Right kidney (tissue), 1 donor: ENCODE results near the gene MFAP5.
"Not testable (repeated sequence)": the region's sequence is repeated elsewhere in the genome, so short reads cannot be mapped to it uniquely, and the experiment has no call there.

Experiments
- DNase-seq: peaks from one replicate; pipeline ENCODE4 v3.0.0-alpha.2; 2016

The MFAP5 gene

GRCh38 chr12:8675591-8676036, 13.0 kb upstream of the MFAP5 start:
- no peak for DNase-seq

DNA sequence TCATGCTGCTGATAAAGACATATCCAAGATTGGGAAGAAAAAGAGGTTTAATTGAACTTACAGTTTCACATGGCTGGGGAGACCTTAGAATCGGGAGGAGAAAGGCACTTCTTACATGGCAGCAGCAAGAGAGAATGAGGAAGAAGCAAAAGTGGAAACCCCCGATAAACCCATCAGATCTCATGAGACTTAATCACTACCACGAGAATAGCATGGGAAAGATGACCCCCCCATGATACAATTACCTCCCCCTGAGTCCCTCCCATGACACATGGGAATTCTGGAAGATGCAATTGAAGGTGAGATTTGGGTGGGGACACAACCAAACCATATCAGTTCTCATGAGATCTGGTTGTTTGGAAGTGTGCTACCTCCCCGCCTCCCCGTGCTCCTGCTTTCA, 9.8 kb upstream of the MFAP5 start:
- no peak for DNase-seq

- DNase-seq = no peak
These were observed 5.8 kb upstream of the MFAP5 start for GRCh38 chr12:8668441-8668840.

- DNase-seq = no peak
These were observed 4.6 kb upstream of the MFAP5 start for GRCh38 chr12:8667270-8667669.

DNA sequence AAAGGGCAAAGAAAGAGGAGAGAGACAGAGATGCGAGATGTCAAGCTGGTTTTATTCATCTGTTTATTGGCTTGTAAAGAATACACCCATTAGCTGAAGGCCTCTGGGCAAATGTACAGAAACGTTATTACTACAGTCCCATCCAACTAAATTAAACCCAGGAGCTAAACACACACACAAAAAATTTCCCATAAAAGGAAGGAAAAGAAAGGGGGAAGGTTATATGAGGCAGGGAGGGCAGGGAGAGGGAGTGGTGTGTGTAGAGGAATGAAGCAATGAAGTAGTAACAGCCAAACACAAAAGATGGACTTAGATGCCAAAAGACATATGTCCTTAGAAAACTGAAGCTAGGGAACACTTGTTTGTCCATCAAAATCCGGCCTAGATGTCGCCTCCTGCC, 3.1 kb upstream of the MFAP5 start:
- DNase-seq = no peak

- DNase-seq = no peak
These were observed 1.7 kb upstream of the MFAP5 start for GRCh38 chr12:8664228-8664913.

- no peak for DNase-seq
These were observed 875 bp downstream of the MFAP5 start for GRCh38 chr12:8661751-8662150.

DNA sequence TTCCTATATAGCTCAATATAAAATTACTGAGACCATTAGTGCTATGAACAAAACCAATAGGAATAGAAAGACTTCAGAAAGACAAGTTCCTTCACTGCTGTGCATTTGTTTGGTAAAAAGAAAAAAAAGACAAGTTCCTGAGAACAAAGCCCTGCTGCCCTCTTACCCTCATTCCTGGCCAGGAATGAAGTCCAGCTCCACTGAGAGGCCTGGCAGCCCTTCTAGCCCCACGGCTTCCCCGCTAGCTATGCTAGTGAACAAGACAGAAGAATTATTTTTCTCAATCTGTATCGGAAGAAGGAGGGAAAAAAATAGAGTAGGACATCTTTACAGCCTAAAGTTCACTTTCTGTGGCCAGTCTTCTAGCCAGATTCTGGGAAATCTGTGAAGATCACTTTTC, 1.6 kb downstream of the MFAP5 start:
- DNase-seq = no peak

GRCh38 chr12:8658346-8658745, 4.3 kb downstream of the MFAP5 start:
- DNase-seq = no peak

GRCh38 chr12:8655421-8655820, 7.2 kb downstream of the MFAP5 start:
- DNase-seq = no peak

DNA sequence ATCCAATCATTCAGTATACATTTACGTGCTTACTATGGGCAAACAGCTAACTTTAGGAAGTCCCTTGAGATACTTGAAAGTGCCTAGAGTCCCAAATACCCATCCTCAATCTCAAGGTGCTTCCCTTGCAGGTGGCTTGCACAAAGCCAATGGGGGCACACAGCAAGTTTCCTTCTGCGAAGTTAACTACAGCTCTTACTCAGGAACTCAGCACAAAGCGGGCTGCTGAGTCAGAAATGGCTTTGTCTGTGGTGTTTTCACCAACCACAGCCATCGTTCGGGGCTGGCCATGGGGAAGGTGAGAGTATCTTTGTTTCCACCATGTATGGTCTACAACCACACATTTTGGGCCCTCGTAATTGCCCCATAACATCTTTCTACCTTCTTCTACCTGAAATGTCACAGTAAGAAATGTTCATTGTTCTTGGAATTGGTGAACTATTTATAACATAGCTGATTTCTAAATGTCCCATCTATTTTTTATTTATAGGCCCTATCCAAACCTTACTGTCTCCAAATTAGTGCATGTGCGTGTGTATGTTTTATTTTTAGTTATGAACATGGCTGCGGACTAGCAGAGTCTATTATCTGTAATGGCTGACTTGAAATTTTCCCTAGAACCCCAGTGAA, 13.9 kb downstream of the MFAP5 start:
- DNase-seq = no peak

GRCh38 chr12:8647968-8648367, 14.7 kb downstream of the MFAP5 start:
- DNase-seq = no peak

GRCh38 chr12:8644345-8645248, 18.0 kb downstream of the MFAP5 start:
- no peak for DNase-seq

DNA sequence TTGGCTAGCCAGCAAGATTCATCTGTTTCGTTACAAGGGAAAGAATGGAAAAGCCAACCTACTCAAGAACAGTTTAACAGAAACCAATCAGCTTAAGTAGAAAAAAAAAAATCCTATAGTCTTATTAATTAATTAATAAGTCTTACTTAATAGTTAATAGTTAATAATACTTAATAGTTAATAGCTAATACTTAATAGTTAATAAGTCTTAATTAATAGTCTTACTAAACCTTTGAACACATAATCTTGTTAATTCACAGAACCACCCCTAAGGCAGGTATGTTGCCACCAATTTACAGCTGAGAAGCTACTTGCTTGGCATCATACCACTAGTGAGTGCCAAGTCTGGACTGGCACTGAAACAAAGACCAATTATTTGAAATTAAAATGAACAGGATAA, 19.9 kb downstream of the MFAP5 start:
- no peak for DNase-seq

GRCh38 chr12:8639936-8640335, 22.7 kb downstream of the MFAP5 start:
- no peak for DNase-seq

DNA sequence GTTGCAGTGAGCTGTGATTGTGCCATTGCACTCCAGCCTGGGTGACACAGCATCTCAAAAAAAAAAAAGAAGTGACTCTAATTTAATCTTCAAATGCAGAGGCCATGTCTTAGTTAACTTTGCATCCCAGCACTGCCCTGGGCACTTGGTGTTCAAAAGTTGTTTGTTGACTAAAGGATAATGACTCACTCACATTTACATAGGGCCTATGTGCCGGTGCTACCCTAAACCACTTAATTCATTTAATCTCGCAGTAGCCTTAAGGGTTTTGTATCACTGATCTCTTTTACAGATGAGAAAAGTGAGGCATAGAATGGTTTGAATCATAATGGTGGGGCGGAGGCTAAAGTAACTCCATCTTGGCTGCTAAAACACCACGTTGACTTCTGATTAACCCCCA, 23.7 kb downstream of the MFAP5 start:
- DNase-seq = no peak

DNA sequence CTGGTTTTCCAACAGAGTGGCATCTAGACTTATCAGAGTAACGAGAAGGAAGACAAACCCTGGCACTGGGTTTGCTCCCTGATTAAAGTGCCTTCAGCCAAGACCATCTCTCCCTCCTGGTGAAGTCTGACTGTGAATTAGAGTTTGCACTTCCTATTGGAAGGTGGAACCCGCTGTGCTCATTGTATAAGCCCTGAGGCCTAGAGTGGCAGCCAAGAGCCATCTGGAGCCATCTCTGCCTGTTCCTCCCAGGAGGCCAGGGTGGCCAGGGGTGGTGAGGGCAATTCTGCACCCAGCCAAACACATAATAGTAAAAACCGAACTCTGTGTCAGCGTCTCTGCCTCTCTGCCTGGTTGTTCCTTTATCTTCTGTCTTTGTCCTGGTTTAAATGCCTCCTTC, 25.0 kb downstream of the MFAP5 start:
- no peak for DNase-seq

DNA sequence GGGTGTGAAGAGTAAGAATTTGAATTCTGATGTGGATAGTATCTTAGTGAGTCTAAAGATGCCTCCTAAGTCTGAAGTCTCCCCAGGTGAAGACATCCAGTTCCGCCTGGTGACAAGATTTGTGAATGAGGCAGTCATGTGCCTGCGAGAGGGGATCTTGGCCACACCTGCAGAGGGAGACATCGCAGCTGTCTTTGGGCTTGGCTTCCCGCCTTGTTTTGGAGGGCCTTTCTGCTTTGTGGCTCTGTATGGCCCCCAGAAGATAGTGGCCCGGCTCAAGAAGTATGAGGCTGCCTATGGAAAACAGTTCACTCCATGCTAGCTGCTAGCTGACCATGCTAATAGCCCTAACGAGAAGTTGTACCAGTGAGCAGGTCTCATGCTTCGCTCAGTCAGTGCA, 25.4 kb downstream of the MFAP5 start:
- DNase-seq = no peak

- DNase-seq = no peak
These were observed 26.0 kb downstream of the MFAP5 start for GRCh38 chr12:8636581-8636980.

- not testable (repeated sequence) for DNase-seq
These were observed 26.6 kb downstream of the MFAP5 start for GRCh38 chr12:8636007-8636346.

GRCh38 chr12:8635342-8636006, 27.2 kb downstream of the MFAP5 start:
- not testable (repeated sequence) for DNase-seq

DNA sequence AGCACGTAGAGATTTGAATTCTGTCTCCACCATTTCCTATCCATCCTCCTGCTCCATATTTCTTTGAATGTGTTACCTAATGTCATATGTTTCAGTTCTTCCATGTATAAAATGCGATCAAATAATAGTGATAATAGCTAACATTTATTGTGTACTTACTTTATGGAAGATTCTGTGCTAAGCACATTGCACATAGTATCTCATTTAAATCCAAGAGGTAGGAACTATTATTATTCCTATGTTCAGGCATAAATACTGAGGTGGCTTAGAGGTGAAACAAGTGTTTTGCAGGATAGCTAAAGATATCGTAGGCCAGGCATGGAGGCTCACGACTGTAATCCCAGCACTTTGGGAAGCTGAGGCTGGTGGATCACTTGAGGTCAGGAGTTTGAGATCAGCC, 32.5 kb downstream of the MFAP5 start:
- DNase-seq = no peak

- DNase-seq = no peak
These were observed 33.1 kb downstream of the MFAP5 start for GRCh38 chr12:8629486-8630033.
